H9 (cell line): Measurements from ENCODE around the gene VEGFB. TPM values are rescaled to one million over a fixed set of nuclear protein-coding genes. Genes with fewer than 3 reads are reported as not detected.

ENCODE experiments used
- DNase-seq: peaks from one replicate; pipeline ENCODE4 v3.0.0-alpha.2; 2017
- H2AFZ ChIP-seq: one replicate; pipeline ENCODE4 v1.6.1; 2013; ENCODE audit warnings: mild to moderate bottlenecking, low read length, control low read depth, moderate library complexity
- H2AK5ac ChIP-seq: 2 replicates; pipeline ENCODE4 v1.6.1; 2013; ENCODE audit warnings: low read length, control low read depth, mixed read lengths; ENCODE audit not compliant: insufficient read length
- H2BK120ac ChIP-seq: one replicate; pipeline ENCODE4 v1.6.1; 2013; ENCODE audit warnings: low read depth, mild to moderate bottlenecking, low read length, control low read depth, inconsistent platforms; ENCODE audit not compliant: poor library complexity, severe bottlenecking
- H2BK12ac ChIP-seq: 2 replicates; pipeline ENCODE4 v1.6.1; 2013; ENCODE audit warnings: low read length, control low read depth, mixed read lengths, low read depth; ENCODE audit not compliant: insufficient read length
- H2BK15ac ChIP-seq: 2 replicates; pipeline ENCODE4 v1.6.1; 2013; ENCODE audit warnings: low read depth, low read length, control low read depth
- H2BK20ac ChIP-seq: one replicate; pipeline ENCODE4 v1.6.1; 2013; ENCODE audit warnings: low read depth, mild to moderate bottlenecking, low read length, control low read depth, inconsistent platforms; ENCODE audit not compliant: poor library complexity, severe bottlenecking
- H2BK5ac ChIP-seq: 2 replicates; pipeline ENCODE4 v1.6.1; 2013; ENCODE audit warnings: low read length, control low read depth, mixed read lengths; ENCODE audit not compliant: insufficient read length
- H3K14ac ChIP-seq: 2 replicates; pipeline ENCODE4 v1.6.1; 2013; ENCODE audit warnings: low read length, control low read depth; ENCODE audit not compliant: insufficient read depth
- H3K18ac ChIP-seq: 2 replicates; pipeline ENCODE4 v1.6.1; 2013; ENCODE audit warnings: low read depth, mild to moderate bottlenecking, mixed read lengths, low read length, control low read depth; ENCODE audit not compliant: insufficient read length
- H3K23ac ChIP-seq: 2 replicates; pipeline ENCODE4 v1.6.1; 2013; ENCODE audit warnings: low read length, control low read depth, mixed read lengths, low read depth; ENCODE audit not compliant: insufficient read length
- H3K23me2 ChIP-seq: 2 replicates; pipeline ENCODE4 v1.6.1; 2013; ENCODE audit warnings: low read depth, mild to moderate bottlenecking, mixed read lengths, low read length, control low read depth; ENCODE audit not compliant: insufficient read length, poor library complexity, severe bottlenecking
- H3K27ac ChIP-seq: 2 replicates; pipeline ENCODE4 v1.5.1; 2013; ENCODE audit warnings: low read length, control low read depth, mixed read lengths, low read depth; ENCODE audit not compliant: insufficient read length
- H3K27me3 ChIP-seq: 2 replicates; pipeline ENCODE4 v1.6.1; 2013; ENCODE audit warnings: low read length, control low read depth, inconsistent platforms; ENCODE audit not compliant: insufficient read depth
- H3K4ac ChIP-seq: 2 replicates; pipeline ENCODE4 v1.6.1; 2013; ENCODE audit warnings: low read depth, mild to moderate bottlenecking, control low read depth, inconsistent platforms, low read length, moderate library complexity
- H3K4me1 ChIP-seq: 2 replicates; pipeline ENCODE4 v1.6.1; 2013; ENCODE audit warnings: low read length, control low read depth, inconsistent platforms; ENCODE audit not compliant: insufficient read depth
- H3K4me2 ChIP-seq: 2 replicates; pipeline ENCODE4 v1.6.1; 2013; ENCODE audit warnings: low read length, control low read depth, mixed read lengths; ENCODE audit not compliant: insufficient read length, insufficient read depth
- H3K56ac ChIP-seq: 2 replicates; pipeline ENCODE4 v1.6.1; 2013; ENCODE audit warnings: low read depth, mild to moderate bottlenecking, mixed read lengths, low read length, control low read depth; ENCODE audit not compliant: insufficient read length
- H3K79me1 ChIP-seq: 2 replicates; pipeline ENCODE4 v1.6.1; 2013; ENCODE audit warnings: low read depth, mild to moderate bottlenecking, moderate library complexity, low read length, control low read depth, inconsistent platforms; ENCODE audit not compliant: insufficient read depth, poor library complexity, severe bottlenecking
- H3K79me2 ChIP-seq: 2 replicates; pipeline ENCODE4 v1.6.1; 2013; ENCODE audit warnings: low read length, control low read depth, inconsistent platforms; ENCODE audit not compliant: insufficient read depth
- H3K9ac ChIP-seq: 2 replicates; pipeline ENCODE4 v1.6.1; 2013; ENCODE audit warnings: low read length, control low read depth, mixed read lengths; ENCODE audit not compliant: insufficient read length; ENCODE audit errors: extremely low read depth
- H3K9me3 ChIP-seq: one replicate; pipeline ENCODE4 v1.6.1; 2013; ENCODE audit warnings: low read depth, low read length, inconsistent platforms; ENCODE audit not compliant: control insufficient read depth
- H3T11ph ChIP-seq: one replicate; pipeline ENCODE4 v1.6.1; 2013; ENCODE audit warnings: mild to moderate bottlenecking, low read length, control low read depth, inconsistent platforms
- H4K20me1 ChIP-seq: one replicate; pipeline ENCODE4 v1.6.1; 2013; ENCODE audit not compliant: control insufficient read depth, insufficient read length, insufficient read depth
- H4K5ac ChIP-seq: 2 replicates; pipeline ENCODE4 v1.6.1; 2013; ENCODE audit warnings: low read depth, mild to moderate bottlenecking, mixed read lengths, low read length, control low read depth; ENCODE audit not compliant: insufficient read length
- H4K8ac ChIP-seq: replicated peaks from 2 replicates; pipeline ENCODE4 v1.6.1; 2013; ENCODE audit warnings: low read length, control low read depth, mixed read lengths, low read depth; ENCODE audit not compliant: insufficient read length
- H4K91ac ChIP-seq: 2 replicates; pipeline ENCODE4 v1.6.1; 2013; ENCODE audit warnings: low read depth, mild to moderate bottlenecking, moderate library complexity, mixed read lengths, low read length, control low read depth; ENCODE audit not compliant: insufficient read length
- H3K27ac Mint-ChIP-seq, 3 experiments: 2 replicates in 2 of 3; 3 replicates in 1 of 3; pipeline ENCODE4 v1.8.0; 2020 to 2021; ENCODE audit warnings: mixed read lengths in 3 of 3, mild to moderate bottlenecking in 1 of 3, moderate library complexity in 1 of 3
- H3K27me3 Mint-ChIP-seq: 2 replicates; pipeline ENCODE4 v1.8.0; 2021; ENCODE audit warnings: low read depth, mild to moderate bottlenecking, moderate library complexity, mixed read lengths
- H3K36me3 Mint-ChIP-seq, 3 experiments: 2 replicates in 2 of 3; 3 replicates in 1 of 3; pipeline ENCODE4 v1.8.0; 2020 to 2021; ENCODE audit warnings: low read depth in 3 of 3, mixed read lengths in 3 of 3; ENCODE audit not compliant: insufficient read depth in 1 of 3
- H3K4me1 Mint-ChIP-seq, 2 experiments: 2 replicates each; pipeline ENCODE4 v1.8.0; 2020; ENCODE audit warnings: mixed read lengths in 2 of 2
- H3K4me3 Mint-ChIP-seq, 2 experiments: 2 replicates in 1 of 2; 3 replicates in 1 of 2; pipeline ENCODE4 v1.8.0; 2020 to 2021; ENCODE audit warnings: mild to moderate bottlenecking in 2 of 2, mixed read lengths in 2 of 2, moderate library complexity in 1 of 2
- H3K9me3 Mint-ChIP-seq, 2 experiments: 2 replicates in 1 of 2; 3 replicates in 1 of 2; pipeline ENCODE4 v1.8.0; 2020; ENCODE audit warnings: mild to moderate bottlenecking in 2 of 2, mixed read lengths in 2 of 2, moderate library complexity in 1 of 2
- CTCF ChIP-seq: fragments of 200-600 bp; sonication (generic); conservative IDR thresholded peaks from 3 replicates; pipeline ENCODE4 v1.8.0; 2021; ENCODE audit warnings: antibody characterized with exemption, mild to moderate bottlenecking
- WGBS: extraction: QIAGEN DNeasy Blood & Tissue Kit; methylation state at CpG from one replicate; pipeline ENCODE4 v1.1.7; 2013; ENCODE audit warnings: missing lambda C conversion rate, low lambda C conversion rate, mixed read lengths; ENCODE audit not compliant: insufficient read length; ENCODE audit errors: extremely low coverage; 5-methylcytosine and 5-hydroxymethylcytosine counted together
- total RNA-seq: library from RNA; stranded (reverse); gene quantifications from 2 replicates; pipeline ENCODE4 v1.2.1, GENCODE V29; 2021

VEGFB gene
- total RNA-seq, 1 experiment from 2014 or later = 57.7 TPM

GRCh38 chr11:64255135-64256128, 21.0 kb downstream of the VEGFB start:
- Histone ChIP-seq H3T11ph (no peak overlapping the region), H2BK15ac (no peak overlapping the region), H2AFZ (no peak overlapping the region), H2AK5ac (no peak overlapping the region), H3K4ac (no peak overlapping the region), H3K27ac (no peak overlapping the region), H3K9ac (no peak overlapping the region), H4K5ac (no peak overlapping the region), H3K79me2 (no peaks in the 10 kb centered on the region; the same call in 1 of the 2 replicates), H3K4me2 (no peak overlapping the region), H3K18ac (no peak overlapping the region), H4K20me1 (no peaks in the 10 kb centered on the region), H3K56ac (no peak overlapping the region), H2BK12ac (no peak overlapping the region), H3K23me2 (peaks cover 15% of the 10 kb centered on the region), H2BK20ac (no peak overlapping the region), H2BK120ac (no peak overlapping the region), H4K91ac (no peak overlapping the region), H3K9me3 (no peaks in the 10 kb centered on the region), H3K14ac (no peak overlapping the region), H3K27me3 (no peaks in the 10 kb centered on the region), H3K23ac (no peak overlapping the region), H3K79me1 (peaks cover 3% of the 10 kb centered on the region), H2BK5ac (no peak overlapping the region), H4K8ac (no peak overlapping the region), H3K4me1 (no peaks in the 10 kb centered on the region)
- H3K27me3 Mint-ChIP-seq = no peaks in the 10 kb centered on the region
- H3K27ac Mint-ChIP-seq = no peak overlapping the region
- no peak for TF ChIP-seq CTCF
- WGBS = no CpG with 5 or more reads among the region's 35 CpGs
- no peaks in the 10 kb centered on the region for H3K9me3 Mint-ChIP-seq
- peaks cover 39 to 62% (median 54%) of the 10 kb centered on the region in 3 experiments; a peak in 6 of 7 replicates for H3K36me3 Mint-ChIP-seq
- DNase-seq = no peak
- no peak overlapping the region; a peak in 1 of 5 replicates for H3K4me3 Mint-ChIP-seq
- peaks cover 9 to 18% of the 10 kb centered on the region in 2 experiments for H3K4me1 Mint-ChIP-seq
